Parathyroid adenoma (tissue), 2 donors: ENCODE data around the gene DMD.

Experiments
- H2AFZ ChIP-seq: fragments of 300-600 bp; sonication (generic); one replicate; pipeline ENCODE4 v1.7.0; 2017; ENCODE audit warnings: antibody characterized with exemption, mild to moderate bottlenecking
- H3K27ac ChIP-seq: fragments of 300-600 bp; sonication (generic); one replicate; pipeline ENCODE4 v1.7.0; 2017
- H3K27me3 ChIP-seq: fragments of 300-600 bp; sonication (generic); one replicate; pipeline ENCODE4 v1.7.0; 2017; ENCODE audit warnings: low read length; ENCODE audit not compliant: control insufficient read depth, insufficient read depth
- H3K36me3 ChIP-seq: fragments of 300-600 bp; sonication (generic); one replicate; pipeline ENCODE4 v1.7.0; 2017; ENCODE audit warnings: low read length; ENCODE audit not compliant: control insufficient read depth, insufficient read depth
- H3K4me1 ChIP-seq: fragments of 300-600 bp; sonication (generic); one replicate; pipeline ENCODE4 v1.7.0; 2017; ENCODE audit warnings: control low read depth
- H3K4me2 ChIP-seq: fragments of 300-600 bp; sonication (generic); one replicate; pipeline ENCODE4 v1.7.0; 2017; ENCODE audit warnings: low read length
- H3K4me3 ChIP-seq: fragments of 300-600 bp; sonication (generic); one replicate; pipeline ENCODE4 v1.7.0; 2017; ENCODE audit warnings: low read depth, low read length
- H3K79me2 ChIP-seq: fragments of 300-600 bp; sonication (generic); one replicate; pipeline ENCODE4 v1.7.0; 2017; ENCODE audit warnings: control low read depth
- H3K9ac ChIP-seq: fragments of 300-600 bp; sonication (generic); one replicate; pipeline ENCODE4 v1.7.0; 2017; ENCODE audit warnings: mild to moderate bottlenecking
- H3K9me3 ChIP-seq: fragments of 300-600 bp; sonication (generic); one replicate; pipeline ENCODE4 v1.7.0; 2017; ENCODE audit warnings: low read length; ENCODE audit not compliant: control insufficient read depth
- CTCF ChIP-seq: fragments of 300-600 bp; sonication (generic); IDR thresholded peaks from one replicate; pipeline ENCODE4 v1.7.0; 2017; ENCODE audit warnings: antibody characterized with exemption, mild to moderate bottlenecking
- donor health status: primary hyperparathyroidism.

The DMD gene

GRCh38 chrX:31604629-31605221 lies 1606.6 kb downstream of the DMD start:
- TF ChIP-seq CTCF: no peak
- Histone ChIP-seq H2AFZ (no peak overlapping the region), H3K79me2 (no peaks in the 10 kb centered on the region), H3K9me3 (no peaks in the 10 kb centered on the region), H3K4me1 (no peaks in the 10 kb centered on the region), H3K36me3 (no peaks in the 10 kb centered on the region), H3K4me2 (no peak overlapping the region), H3K9ac (no peak overlapping the region), H3K27ac (no peak overlapping the region), H3K27me3 (no peaks in the 10 kb centered on the region), H3K4me3 (no peak overlapping the region)

GRCh38 chrX:31603411-31604120 lies 1607.8 kb downstream of the DMD start:
- Histone ChIP-seq H3K9me3 (no peaks in the 10 kb centered on the region), H3K4me1 (no peaks in the 10 kb centered on the region), H3K27me3 (no peaks in the 10 kb centered on the region), H3K9ac (no peak overlapping the region), H3K36me3 (no peaks in the 10 kb centered on the region), H3K4me3 (no peak overlapping the region), H2AFZ (no peak overlapping the region), H3K79me2 (no peaks in the 10 kb centered on the region), H3K27ac (no peak overlapping the region), H3K4me2 (no peak overlapping the region)
- TF ChIP-seq CTCF: no peak

- Histone ChIP-seq H3K79me2 (no peaks in the 10 kb centered on the region), H3K4me1 (no peaks in the 10 kb centered on the region), H3K36me3 (no peaks in the 10 kb centered on the region), H2AFZ (no peak overlapping the region), H3K9ac (no peak overlapping the region), H3K9me3 (no peaks in the 10 kb centered on the region), H3K4me3 (no peak overlapping the region), H3K27me3 (no peaks in the 10 kb centered on the region), H3K4me2 (no peak overlapping the region), H3K27ac (no peak overlapping the region)
- TF ChIP-seq CTCF: no peak
These were observed 1610.5 kb downstream of the DMD start for GRCh38 chrX:31600823-31601222.

GRCh38 chrX:31593353-31593752 lies 1618.0 kb downstream of the DMD start:
- Histone ChIP-seq H2AFZ (no peak overlapping the region), H3K4me3 (no peak overlapping the region), H3K79me2 (no peaks in the 10 kb centered on the region), H3K36me3 (no peaks in the 10 kb centered on the region), H3K4me2 (no peak overlapping the region), H3K9me3 (no peaks in the 10 kb centered on the region), H3K9ac (no peak overlapping the region), H3K4me1 (no peaks in the 10 kb centered on the region), H3K27me3 (no peaks in the 10 kb centered on the region), H3K27ac (no peak overlapping the region)
- no peak for TF ChIP-seq CTCF

- Histone ChIP-seq H3K9ac (no peak overlapping the region), H3K36me3 (no peaks in the 10 kb centered on the region), H3K79me2 (no peaks in the 10 kb centered on the region), H3K27me3 (no peaks in the 10 kb centered on the region), H3K9me3 (no peaks in the 10 kb centered on the region), H3K4me1 (no peaks in the 10 kb centered on the region), H3K27ac (no peak overlapping the region), H3K4me2 (no peak overlapping the region), H2AFZ (no peak overlapping the region), H3K4me3 (no peak overlapping the region)
- no peak for TF ChIP-seq CTCF
These were observed 1620.0 kb downstream of the DMD start for GRCh38 chrX:31591355-31591754.
